IPS-20b (cell line): Measurements from ENCODE around the gene MFN2.

Experiments used
- H3K27ac ChIP-seq: one replicate; pipeline ENCODE4 v1.5.1; 2013; ENCODE audit warnings: low read length
- H3K27me3 ChIP-seq: 2 replicates; pipeline ENCODE4 v1.6.1; 2013; ENCODE audit warnings: mild to moderate bottlenecking, low read length, inconsistent platforms; ENCODE audit not compliant: insufficient read depth
- H3K36me3 ChIP-seq: 2 replicates; pipeline ENCODE4 v1.6.1; 2013; ENCODE audit warnings: low read depth, mild to moderate bottlenecking, inconsistent platforms, low read length, moderate library complexity; ENCODE audit not compliant: insufficient read depth
- H3K4me1 ChIP-seq: 2 replicates; pipeline ENCODE4 v1.6.1; 2013; ENCODE audit warnings: mild to moderate bottlenecking, control low read depth, inconsistent platforms, low read length, moderate library complexity; ENCODE audit not compliant: insufficient read depth
- H3K4me3 ChIP-seq: 2 replicates; pipeline ENCODE4 v1.5.1; 2013; ENCODE audit warnings: mild to moderate bottlenecking, low read length, inconsistent platforms
- H3K9ac ChIP-seq: 2 replicates; pipeline ENCODE4 v1.6.1; 2013; ENCODE audit warnings: low read depth, mild to moderate bottlenecking, inconsistent platforms, low read length, moderate library complexity
- H3K9me3 ChIP-seq: 2 replicates; pipeline ENCODE4 v1.6.1; 2013; ENCODE audit warnings: mild to moderate bottlenecking, low read depth, low read length, inconsistent platforms; ENCODE audit not compliant: insufficient read depth

MFN2 gene

DNA sequence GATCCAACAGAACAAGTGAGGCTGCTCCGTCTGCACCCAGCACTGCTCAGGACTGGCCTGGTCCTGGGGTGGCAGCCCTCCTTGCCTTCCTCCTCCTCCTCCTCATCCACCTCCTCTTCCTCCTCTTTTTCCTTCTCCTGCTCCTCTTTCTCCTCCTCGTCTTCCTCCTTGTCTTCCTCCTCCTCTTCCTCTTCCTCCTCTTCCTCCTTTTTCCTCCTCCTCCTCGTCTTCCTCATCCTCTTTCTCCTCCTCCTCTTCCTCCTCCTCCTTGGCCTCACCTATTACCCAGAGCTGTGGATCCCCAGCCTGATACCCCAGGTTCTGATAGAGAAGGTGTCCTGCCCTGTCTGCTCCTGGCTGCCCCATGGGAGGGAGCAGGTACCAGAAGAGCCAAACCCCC is 16.6 kb upstream of the MFN2 start:
- H3K9ac ChIP-seq, result no peak overlapping the region
- peaks cover 28% of the 10 kb centered on the region for H3K36me3 ChIP-seq
- H3K4me1 ChIP-seq, result no peaks in the 10 kb centered on the region
- H3K9me3 ChIP-seq, result no peaks in the 10 kb centered on the region
- no peak overlapping the region for H3K27ac ChIP-seq
- H3K4me3 ChIP-seq, result no peak overlapping the region
- H3K27me3 ChIP-seq, result no peaks in the 10 kb centered on the region

DNA sequence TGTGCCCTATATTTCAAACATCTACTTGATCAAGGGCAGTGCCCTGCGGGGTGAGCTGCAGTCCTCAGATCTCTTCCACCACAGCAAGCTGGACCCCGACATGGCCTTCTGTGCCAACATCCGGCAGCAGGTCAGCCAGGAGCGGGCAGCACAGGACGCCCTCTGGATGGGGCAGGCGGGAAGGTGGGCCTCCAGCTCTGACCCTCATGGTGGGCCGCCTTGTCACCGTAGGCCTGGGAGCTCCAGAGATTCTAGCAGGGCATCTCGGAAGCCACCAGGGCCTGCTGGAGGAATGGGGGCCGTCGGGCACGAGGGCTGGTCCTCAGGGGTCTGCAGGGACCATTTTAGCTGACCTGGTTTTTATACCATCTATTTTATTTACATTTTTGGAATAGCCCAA is 15.6 kb upstream of the MFN2 start:
- no peaks in the 10 kb centered on the region for H3K4me1 ChIP-seq
- H3K9me3 ChIP-seq, result no peaks in the 10 kb centered on the region
- H3K4me3 ChIP-seq, result no peak overlapping the region
- H3K27me3 ChIP-seq, result no peaks in the 10 kb centered on the region
- H3K36me3 ChIP-seq, result peaks cover 27% of the 10 kb centered on the region
- H3K27ac ChIP-seq, result no peak overlapping the region
- no peak overlapping the region for H3K9ac ChIP-seq

DNA sequence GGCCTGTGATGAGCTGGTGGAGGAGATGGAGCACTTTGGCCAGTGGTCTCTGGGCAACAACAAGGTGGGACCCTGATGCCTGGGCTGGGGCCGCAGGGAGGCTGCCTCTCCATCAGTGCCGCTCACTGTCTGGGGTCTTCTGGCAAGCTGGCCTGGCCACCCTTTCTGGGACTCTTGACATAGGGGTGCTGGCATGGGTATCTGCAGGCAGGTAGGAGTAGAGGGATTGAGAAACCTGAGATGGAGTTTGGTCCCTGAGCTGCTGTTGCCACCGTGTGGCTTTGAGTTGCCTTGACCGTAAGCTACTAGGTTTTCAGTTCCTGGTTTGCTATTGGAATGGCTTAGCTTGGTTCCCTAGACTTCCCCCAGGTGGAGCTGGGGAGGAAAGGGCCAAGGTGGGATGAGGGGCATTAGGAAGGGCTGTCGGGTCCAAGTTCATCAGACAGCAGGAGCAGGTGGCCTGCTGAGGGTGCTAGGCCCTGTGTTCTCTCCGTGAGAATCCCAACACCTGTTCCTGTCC is 13.2 kb upstream of the MFN2 start:
- H3K27ac ChIP-seq, result no peak overlapping the region
- no peaks in the 10 kb centered on the region for H3K27me3 ChIP-seq
- no peak overlapping the region for H3K9ac ChIP-seq

DNA sequence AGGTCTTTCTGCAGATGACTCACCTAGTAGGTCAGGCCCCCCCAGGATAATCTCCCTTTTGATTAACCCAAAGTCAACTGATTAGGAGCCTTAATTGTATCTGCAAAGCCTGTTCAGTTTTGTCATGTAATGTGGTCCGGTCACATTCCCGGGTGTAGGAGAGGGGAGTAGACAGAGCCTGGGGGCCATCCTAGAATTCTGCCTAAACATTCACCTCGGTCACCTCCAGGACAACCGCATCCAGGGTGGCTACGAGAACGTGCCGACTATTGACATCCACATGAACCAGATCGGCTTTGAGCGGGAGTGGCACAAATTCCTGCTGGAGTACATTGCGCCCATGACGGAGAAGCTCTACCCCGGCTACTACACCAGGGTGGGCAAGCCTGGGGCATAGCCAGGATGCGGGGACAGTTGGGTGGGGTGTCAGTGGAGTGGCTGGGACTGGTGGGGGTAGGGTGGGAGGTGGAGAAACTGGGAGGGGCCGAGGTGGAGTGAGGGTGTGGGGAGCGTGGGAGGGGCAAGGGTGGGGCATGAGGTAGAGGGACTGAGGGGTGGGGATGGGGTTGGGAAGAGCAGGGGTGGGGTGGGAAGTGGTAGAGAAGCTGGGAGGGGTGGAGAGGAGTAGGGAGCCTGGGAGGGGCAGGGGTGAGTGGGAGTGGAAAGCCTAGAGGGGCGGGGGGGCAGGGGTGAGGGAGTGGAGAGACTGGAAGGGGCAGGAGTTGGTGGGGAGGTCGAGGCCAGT is 9.6 kb upstream of the MFN2 start:
- Histone ChIP-seq H3K4me1 (no peaks in the 10 kb centered on the region), H3K9me3 (no peaks in the 10 kb centered on the region), H3K9ac (no peak overlapping the region), H3K36me3 (peaks cover 27% of the 10 kb centered on the region), H3K27me3 (no peaks in the 10 kb centered on the region), H3K27ac (no peak overlapping the region), H3K4me3 (no peak overlapping the region)

More for the DNA sequence above, 13.2 kb upstream of the MFN2 start:
- no peaks in the 10 kb centered on the region for H3K9me3 ChIP-seq
- H3K4me1 ChIP-seq, result no peaks in the 10 kb centered on the region
- peaks cover 22% of the 10 kb centered on the region for H3K36me3 ChIP-seq
- no peak overlapping the region for H3K4me3 ChIP-seq

DNA sequence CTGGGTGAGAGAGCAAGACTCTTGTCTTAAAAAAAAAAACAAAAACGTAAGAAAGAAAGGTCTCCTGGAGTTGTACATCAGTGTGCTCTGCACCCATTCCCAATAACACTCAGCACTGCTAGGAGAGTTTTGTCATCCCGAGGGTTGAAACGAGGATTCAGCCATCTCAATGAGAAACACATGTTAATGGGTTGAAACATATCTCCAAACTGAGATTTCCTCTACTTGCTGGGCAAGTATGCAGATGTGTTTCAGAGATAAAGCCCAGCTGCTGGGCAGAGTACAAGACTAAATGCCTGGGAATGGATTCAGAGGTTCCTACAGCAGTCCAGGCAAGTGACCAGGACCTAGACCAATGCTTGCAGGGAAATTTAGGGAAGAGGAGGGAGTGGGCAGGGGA is 2.6 kb upstream of the MFN2 start:
- Histone ChIP-seq H3K4me1 (peaks cover 4% of the 10 kb centered on the region; the same call in 1 of the 2 replicates), H3K9me3 (no peaks in the 10 kb centered on the region), H3K36me3 (peaks cover 31% of the 10 kb centered on the region), H3K27me3 (no peaks in the 10 kb centered on the region), H3K9ac (no peak overlapping the region), H3K4me3 (no peak overlapping the region), H3K27ac (no peak overlapping the region)

DNA sequence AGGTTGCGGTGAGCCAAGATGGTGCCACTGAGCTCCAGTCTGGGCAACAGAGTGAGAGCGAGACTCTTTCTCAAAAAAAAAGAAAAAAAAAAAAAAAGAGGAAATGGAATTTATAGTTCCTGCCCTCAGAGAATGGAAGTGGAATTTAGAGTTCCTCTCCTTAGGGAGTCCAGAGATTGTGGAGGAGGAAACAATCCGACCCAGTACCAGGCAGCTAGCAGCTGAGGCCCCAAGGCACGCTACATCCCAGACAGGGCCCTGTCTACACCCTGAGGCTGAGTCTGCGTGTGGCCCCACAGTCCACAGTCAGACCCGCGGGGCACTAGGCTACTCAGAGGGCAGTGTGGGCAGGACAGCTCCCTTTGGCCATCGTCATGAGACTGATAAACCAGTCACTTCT is 1.9 kb upstream of the MFN2 start:
- no peak overlapping the region for H3K27ac ChIP-seq
- no peaks in the 10 kb centered on the region for H3K27me3 ChIP-seq
- no peak overlapping the region for H3K4me3 ChIP-seq
- H3K36me3 ChIP-seq, result peaks cover 35% of the 10 kb centered on the region
- H3K9ac ChIP-seq, result no peak overlapping the region
- H3K4me1 ChIP-seq, result peaks cover 4% of the 10 kb centered on the region; the same call in 1 of the 2 replicates
- H3K9me3 ChIP-seq, result no peaks in the 10 kb centered on the region

DNA sequence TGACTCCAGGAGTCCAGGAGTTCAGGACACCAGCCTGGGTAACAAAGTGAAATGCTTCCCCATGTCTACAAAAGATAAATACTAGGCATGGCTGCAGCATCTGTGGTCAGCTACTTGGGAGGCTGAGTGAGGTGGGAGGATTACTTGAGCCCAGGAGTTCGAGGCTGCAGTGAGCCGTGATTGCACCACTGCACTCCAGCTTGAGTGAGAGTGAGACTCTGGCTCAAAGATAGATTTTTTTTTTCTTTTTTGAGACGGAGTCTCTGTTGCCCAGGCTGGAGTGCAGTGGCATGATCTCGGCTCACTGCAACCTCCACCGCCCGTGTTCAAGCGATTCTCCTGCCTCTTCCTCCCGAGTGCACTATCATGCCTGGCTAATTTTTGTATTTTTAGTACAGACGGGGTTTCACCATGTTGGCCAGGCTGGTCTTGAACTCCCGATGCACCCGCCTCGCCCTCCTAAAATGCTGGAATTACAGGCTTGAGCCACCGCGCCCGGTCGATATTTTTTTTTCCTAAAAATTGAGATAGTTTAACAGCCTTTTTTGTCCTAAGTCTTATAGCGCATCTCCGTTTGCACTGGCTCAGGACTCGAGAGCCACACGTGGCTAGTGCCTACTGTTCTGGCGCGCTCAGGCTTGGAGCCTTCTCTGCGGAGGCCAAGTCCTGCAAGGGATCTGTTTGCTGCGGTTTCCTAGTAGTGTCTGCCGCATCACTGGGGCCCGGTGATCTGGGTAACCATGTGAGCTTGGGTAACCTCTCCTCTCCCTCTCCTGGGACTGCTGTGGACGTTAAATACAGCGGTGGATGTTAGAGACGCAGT is 1.0 kb upstream of the MFN2 start:
- Histone ChIP-seq H3K9ac (peak overlapping the region; percentile 63; the same call in 1 of the 2 replicates), H3K9me3 (no peaks in the 10 kb centered on the region), H3K4me1 (peaks cover 4% of the 10 kb centered on the region; the same call in 1 of the 2 replicates), H3K36me3 (peaks cover 35% of the 10 kb centered on the region), H3K4me3 (peak overlapping the region; percentile 99), H3K27me3 (no peaks in the 10 kb centered on the region), H3K27ac (no peak overlapping the region)

DNA sequence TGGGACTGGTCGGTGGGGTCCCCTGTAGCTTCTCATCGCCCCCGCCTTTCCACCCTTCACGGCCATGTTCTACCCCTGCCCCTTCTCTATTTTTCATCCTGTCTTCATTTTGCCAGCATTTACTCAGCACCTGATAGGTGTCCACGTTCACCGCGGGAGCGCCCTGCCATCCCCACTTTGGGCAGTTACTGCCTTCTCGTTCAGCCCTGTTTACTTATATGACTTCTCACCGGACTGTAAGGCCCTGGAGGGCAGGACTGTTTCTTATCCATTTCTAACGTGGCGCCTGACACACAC is 380 bp downstream of the MFN2 start:
- Histone ChIP-seq H3K27me3 (no peaks in the 10 kb centered on the region), H3K36me3 (peaks cover 33% of the 10 kb centered on the region), H3K27ac (peak overlapping the region; percentile 51), H3K4me3 (peak overlapping the region; percentile 99), H3K9ac (peak overlapping the region; percentile 97), H3K9me3 (no peaks in the 10 kb centered on the region), H3K4me1 (peaks cover 4% of the 10 kb centered on the region; the same call in 1 of the 2 replicates)

DNA sequence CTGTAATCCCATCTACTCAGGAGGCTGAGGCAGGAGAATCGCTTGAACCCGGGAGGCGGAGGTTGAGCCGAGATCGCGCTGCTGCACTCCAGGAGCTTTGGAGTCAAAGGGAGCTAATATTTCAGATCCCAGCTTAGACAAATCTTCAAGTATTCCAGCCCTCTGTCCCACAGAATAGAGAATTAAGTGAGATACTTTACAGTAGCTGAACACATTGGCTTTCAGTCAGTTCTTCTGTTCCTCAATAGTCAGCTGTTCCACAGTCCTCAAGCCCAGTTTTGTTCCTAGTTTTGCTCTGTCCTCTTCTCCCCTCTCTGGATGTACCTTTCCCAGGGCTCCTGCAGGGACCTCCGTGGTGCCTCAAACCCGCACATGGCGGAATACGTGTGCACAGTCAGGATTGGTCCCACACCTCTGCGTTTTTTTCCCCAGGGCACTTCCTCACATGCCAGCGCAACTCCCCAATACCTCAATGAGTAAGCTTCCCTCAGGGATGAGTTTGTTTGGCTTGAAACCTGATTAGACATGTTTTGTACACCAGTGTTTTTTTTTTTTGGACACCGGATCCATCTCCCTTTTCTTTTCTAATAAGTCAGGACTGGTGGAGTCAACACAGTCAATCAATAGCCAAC is 1.2 kb downstream of the MFN2 start:
- Histone ChIP-seq H3K4me3 (peak overlapping the region; percentile 99; the same call in 1 of the 2 replicates), H3K36me3 (peaks cover 40% of the 10 kb centered on the region), H3K4me1 (peaks cover 4% of the 10 kb centered on the region; the same call in 1 of the 2 replicates), H3K9me3 (no peaks in the 10 kb centered on the region), H3K27ac (no peak overlapping the region), H3K27me3 (no peaks in the 10 kb centered on the region), H3K9ac (peak overlapping the region; percentile 97; the same call in 1 of the 2 replicates)

DNA sequence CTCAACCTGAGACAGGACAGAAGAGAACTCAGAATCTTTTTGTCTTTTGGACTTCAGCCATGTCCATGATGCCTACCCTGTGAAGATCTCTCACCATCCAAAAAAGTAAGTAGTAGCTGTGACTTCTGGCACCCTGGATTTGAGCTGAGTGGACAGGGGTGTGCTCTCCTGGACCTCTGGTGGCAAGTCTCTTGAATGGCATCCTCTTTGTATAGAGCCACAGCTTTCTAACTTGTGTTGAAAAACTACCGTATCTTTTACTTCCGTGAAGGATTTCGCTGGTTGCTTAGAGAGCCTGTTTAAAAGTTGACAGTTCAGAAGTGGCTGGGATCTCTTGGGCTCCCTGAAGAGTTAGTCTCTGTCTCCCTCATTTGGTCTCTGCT is 1.8 kb downstream of the MFN2 start:
- no peaks in the 10 kb centered on the region for H3K9me3 ChIP-seq
- H3K9ac ChIP-seq, result no peak overlapping the region
- H3K27ac ChIP-seq, result no peak overlapping the region
- peaks cover 40% of the 10 kb centered on the region for H3K36me3 ChIP-seq
- H3K4me3 ChIP-seq, result no peak overlapping the region
- peaks cover 4% of the 10 kb centered on the region; the same call in 1 of the 2 replicates for H3K4me1 ChIP-seq
- no peaks in the 10 kb centered on the region for H3K27me3 ChIP-seq

DNA sequence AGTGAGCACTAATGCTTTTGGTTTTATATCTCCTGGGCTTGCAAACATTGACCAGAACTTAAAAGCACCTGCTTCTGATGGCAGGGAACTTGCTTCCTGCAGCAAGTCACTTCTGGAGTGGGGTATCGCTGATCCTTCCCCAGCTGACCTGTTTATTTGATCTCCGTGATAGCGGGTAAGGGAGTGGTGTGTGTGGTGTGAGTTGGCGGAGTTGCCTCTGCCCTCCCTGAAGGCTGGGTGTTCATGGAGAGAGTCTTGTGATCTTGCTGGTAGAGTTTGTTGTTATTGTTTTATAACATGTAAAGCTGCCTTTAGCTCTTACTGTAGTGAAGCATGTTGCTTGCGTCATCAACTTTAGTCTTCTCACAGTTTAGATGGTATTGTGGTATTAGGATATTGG is 3.9 kb downstream of the MFN2 start:
- H3K4me3 ChIP-seq, result no peak overlapping the region
- peaks cover 49% of the 10 kb centered on the region for H3K36me3 ChIP-seq
- no peak overlapping the region for H3K9ac ChIP-seq
- H3K27me3 ChIP-seq, result no peaks in the 10 kb centered on the region
- H3K4me1 ChIP-seq, result peaks cover 4% of the 10 kb centered on the region; the same call in 1 of the 2 replicates
- no peaks in the 10 kb centered on the region for H3K9me3 ChIP-seq
- no peak overlapping the region for H3K27ac ChIP-seq
